Suprapubic skin (tissue), 3 donors: ENCODE measurements around the gene RASSF7.

Experiments used
- POLR2AphosphoS5 ChIP-seq, 3 donors: sonication (generic); formaldehyde crosslinking; IDR thresholded peaks; one replicate each; pipeline ENCODE4 v1.6.1; 2017; ENCODE audit warnings: antibody characterized with exemption in 3 of 3
- TF ChIP-seq, protein P1 (sequence below), 2 donors: fragments of 200-600 bp in 1 of 2; fragments of 450-650 bp in 1 of 2; sonication (generic) in 1 of 2; IDR thresholded peaks; one replicate each; pipeline ENCODE4 v1.5.1; 2016 to 2019; ENCODE audit warnings: antibody characterized with exemption in 2 of 2, mild to moderate bottlenecking in 1 of 2, moderate library complexity in 1 of 2

DNA sequence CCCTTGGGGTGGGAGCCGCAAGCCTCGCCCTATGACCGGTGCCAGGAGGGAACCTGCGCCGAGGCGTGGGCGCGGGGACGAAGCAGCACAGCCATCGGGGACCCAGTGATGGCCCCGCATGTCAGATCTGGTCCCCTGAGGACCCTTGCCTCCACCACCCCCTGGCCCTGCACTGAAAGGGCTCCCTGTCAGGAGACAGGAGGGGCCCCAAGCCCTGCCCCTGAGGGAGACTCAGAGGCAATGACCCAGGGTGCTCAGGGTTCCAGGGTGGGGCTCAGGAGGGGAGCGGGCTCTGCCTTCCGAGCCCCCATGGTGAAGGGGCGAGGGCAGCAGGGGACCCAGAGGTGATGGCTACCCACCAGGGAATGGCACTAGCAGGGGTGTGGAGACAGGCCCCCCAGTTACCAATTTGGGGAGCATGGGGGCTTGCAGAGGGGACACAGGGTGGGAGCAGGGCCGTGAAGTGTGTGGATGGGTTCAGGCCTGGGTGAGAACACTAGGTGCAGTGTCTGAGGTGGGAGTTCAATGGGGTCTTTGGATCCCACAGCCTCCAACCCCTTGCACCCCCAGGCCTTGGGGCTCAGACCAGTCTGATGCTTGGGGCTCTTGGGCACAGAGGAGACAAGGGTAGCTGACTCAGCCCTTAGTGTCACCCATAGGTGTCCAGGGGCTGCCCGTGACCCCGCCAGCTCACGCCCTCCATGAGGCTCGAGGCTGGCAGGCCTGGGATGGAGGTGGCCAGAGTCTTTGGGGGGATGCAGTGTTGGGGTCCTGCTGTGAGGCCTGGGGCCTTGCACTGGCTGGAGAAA is 22.9 kb upstream of the RASSF7 start:
- TF ChIP-seq, protein P1, sequence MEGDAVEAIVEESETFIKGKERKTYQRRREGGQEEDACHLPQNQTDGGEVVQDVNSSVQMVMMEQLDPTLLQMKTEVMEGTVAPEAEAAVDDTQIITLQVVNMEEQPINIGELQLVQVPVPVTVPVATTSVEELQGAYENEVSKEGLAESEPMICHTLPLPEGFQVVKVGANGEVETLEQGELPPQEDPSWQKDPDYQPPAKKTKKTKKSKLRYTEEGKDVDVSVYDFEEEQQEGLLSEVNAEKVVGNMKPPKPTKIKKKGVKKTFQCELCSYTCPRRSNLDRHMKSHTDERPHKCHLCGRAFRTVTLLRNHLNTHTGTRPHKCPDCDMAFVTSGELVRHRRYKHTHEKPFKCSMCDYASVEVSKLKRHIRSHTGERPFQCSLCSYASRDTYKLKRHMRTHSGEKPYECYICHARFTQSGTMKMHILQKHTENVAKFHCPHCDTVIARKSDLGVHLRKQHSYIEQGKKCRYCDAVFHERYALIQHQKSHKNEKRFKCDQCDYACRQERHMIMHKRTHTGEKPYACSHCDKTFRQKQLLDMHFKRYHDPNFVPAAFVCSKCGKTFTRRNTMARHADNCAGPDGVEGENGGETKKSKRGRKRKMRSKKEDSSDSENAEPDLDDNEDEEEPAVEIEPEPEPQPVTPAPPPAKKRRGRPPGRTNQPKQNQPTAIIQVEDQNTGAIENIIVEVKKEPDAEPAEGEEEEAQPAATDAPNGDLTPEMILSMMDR (IDR thresholded peaks at IDR 0.05), result no peak
- no peak for TF ChIP-seq POLR2AphosphoS5 (IDR thresholded peaks at IDR 0.05)
